HG02973 (cell line): ENCODE measurements around the gene OXT.
"Not testable (repeated sequence)": the region's sequence is repeated elsewhere in the genome, so short reads cannot be mapped to it uniquely, and the experiment has no call there.

Experiments
- ATAC-seq: cut with Tn5 transposase; IDR thresholded peaks from one replicate; pipeline ENCODE4 v1.9.1; 2021; ENCODE audit warnings: moderate library complexity; ENCODE audit not compliant: unreplicated experiment

The OXT gene

DNA sequence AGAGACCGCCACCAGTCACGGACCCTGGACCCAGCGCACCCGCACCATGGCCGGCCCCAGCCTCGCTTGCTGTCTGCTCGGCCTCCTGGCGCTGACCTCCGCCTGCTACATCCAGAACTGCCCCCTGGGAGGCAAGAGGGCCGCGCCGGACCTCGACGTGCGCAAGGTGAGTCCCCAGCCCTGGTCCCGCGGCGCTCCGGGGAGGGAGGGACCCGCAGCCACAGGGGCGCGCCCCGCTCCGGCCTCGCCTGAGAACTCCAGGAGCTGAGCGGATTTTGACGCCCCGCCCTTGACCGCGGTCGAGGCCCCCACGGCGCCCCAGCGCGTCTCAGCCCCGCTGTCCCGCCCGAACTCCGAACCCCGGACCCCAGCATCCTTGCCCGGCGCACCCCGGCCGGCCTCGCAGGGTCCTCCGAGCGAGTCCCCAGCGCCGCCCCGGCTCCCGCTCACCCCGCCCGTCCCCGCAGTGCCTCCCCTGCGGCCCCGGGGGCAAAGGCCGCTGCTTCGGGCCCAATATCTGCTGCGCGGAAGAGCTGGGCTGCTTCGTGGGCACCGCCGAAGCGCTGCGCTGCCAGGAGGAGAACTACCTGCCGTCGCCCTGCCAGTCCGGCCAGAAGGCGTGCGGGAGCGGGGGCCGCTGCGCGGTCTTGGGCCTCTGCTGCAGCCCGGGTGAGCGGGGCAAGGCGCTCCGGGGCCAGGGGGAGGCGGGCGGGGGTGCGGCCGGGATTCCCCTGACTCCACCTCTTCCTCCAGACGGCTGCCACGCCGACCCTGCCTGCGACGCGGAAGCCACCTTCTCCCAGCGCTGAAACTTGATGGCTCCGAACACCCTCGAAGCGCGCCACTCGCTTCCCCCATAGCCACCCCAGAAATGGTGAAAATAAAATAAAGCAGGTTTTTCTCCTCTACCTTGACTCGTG lies at the start of gene OXT:
Gene OXT (plus strand): TSS at position 11 of the 920 bp plus-strand sequence. CDS start 36 bp downstream, at position 47.
- ATAC-seq: no peak

GRCh38 chr20:3021777-3022176 lies 49.6 kb upstream of the OXT start:
- ATAC-seq: no peak

- not testable (repeated sequence) for ATAC-seq
Observed at GRCh38 chr20:3022559-3023490, 48.6 kb upstream of the OXT start.

DNA sequence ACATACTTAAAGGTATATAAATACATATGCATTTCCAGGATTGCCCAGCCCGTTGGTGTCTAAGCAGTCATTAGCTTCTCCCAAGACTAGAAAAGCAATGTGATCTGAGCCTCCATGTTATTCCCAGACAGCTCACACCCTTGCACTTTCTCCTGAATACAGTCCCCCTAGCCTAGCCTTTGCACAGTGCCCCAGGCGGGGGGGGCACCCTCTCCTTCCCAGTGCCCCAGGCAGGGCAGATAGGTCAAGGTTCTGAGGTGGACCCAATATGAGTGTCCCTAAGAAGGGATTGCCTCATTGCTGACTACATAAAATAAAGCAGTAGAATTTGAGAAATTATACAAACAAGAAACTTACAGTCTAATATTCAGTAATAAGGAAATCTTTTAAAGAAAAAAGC lies 43.4 kb upstream of the OXT start:
- no peak for ATAC-seq

GRCh38 chr20:3031524-3032147 lies 39.8 kb upstream of the OXT start:
- no peak for ATAC-seq

DNA sequence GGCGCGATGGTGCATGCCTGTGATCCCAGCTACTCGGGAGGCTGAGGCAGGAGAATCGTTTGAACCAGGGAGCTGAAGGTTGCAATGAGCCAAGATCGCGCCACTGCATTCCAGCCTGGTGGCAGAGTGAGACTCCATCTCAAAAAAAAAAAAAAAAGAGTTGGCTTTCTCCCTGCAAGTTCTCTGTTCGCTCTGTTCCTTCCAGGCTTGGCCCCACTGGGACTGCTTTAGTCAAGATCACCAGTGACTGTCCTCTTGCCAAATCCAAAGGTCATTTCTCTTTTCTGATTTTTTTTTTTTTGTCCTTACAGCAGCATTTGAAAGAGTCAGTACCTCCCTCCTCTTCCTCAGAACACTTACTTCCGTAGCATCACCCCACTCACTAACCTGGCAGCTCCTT lies 38.8 kb upstream of the OXT start:
- ATAC-seq: no peak

DNA sequence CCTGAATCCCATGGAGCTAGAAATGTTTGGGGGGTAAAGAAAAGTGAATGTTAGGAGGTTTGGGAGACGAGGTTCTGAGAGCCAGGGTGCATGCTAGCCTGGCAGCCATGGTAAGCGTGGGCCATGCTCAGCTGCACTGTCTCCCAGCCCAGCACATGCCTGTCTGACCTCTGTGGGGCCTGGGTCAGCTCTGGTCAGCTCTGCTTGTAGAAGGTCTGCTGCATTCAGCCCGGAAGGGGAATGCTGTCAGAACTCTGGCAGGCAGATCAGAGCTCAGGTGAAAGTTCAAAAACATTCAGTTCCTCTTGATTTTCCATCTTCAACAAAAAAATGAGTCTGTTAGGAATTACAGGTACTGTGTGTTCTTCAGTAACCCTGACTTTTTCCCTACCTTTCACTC lies 33.8 kb upstream of the OXT start:
- no peak for ATAC-seq

DNA sequence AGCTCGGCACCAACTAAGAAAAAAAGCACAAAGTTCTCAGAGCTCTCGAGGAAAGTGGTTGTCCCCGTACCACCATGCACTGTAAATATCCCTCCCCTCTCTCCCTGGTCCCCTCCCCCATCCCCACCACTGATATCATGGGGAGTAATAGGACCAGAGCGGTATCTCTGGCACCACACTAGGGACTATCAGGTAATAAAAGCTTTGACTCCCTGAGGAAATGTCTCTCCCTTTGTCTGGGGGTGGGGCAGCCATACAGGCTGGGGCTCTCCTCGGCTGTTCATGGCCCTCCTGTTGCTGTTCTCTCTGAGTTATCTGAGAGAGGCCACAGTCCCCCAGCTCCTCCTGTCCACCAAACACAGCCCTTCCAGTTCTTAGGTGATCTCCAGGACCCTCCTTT lies 33.0 kb upstream of the OXT start:
- ATAC-seq: no peak

- no peak for ATAC-seq
Observed at GRCh38 chr20:3039426-3039825, 32.0 kb upstream of the OXT start.

- ATAC-seq: no peak
Observed at GRCh38 chr20:3040086-3040485, 31.3 kb upstream of the OXT start.

DNA sequence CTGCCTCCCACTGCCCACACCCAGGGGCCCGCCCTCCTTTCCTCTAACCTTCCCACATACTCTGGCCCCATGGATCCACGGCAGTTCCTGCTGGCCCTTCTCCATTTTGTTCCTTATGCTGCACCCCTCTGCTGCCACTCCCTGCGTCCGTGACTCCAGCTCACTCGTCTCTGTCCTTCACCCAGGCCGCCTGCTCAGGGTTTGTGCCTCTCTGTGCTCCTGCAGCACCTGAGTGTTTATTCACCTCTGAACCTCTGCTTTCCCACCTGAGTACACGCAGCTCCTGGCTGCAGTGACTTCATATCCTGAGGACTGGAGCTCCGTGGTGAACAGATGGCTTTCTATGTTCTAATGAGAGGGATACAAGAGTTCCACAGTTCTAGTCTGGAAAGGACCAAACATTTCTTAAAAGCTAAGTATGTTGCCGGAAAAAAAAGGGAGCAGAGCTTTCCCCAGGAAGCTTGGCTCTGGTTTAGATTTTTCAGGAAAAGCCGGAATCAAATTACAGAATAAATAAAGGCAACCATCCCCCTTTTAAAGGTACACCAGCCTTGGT lies 29.5 kb upstream of the OXT start:
- no peak for ATAC-seq

GRCh38 chr20:3042625-3043024 lies 28.8 kb upstream of the OXT start:
- ATAC-seq: no peak

DNA sequence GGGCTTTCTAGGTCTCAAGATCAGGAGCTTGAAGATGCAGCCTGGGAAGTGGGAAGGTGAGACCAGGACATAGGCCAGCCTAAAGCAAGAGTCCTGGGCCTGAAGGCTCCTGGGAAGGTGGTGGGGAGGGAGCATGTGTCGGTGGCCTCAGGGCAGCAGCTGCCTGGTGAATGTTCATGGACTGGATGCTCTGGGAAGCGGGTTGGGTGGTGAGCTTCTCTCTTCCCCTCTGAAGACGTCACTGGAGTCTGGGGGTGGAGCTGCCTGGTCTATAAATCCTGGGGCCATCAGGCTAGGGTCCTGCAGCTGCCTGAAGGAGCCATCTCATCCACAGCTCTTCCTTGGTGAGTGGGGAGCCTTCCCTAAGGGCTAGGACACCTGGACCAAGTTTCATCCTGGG lies 28.1 kb upstream of the OXT start, which contains the start of gene GNRH2:
Gene GNRH2 (plus strand): TSS at position 301 of the 400 bp plus-strand sequence. CDS start 793 bp downstream, outside the sequence.
- no peak for ATAC-seq

- ATAC-seq: no peak
Observed at GRCh38 chr20:3044336-3044965, 27.0 kb upstream of the OXT start.

DNA sequence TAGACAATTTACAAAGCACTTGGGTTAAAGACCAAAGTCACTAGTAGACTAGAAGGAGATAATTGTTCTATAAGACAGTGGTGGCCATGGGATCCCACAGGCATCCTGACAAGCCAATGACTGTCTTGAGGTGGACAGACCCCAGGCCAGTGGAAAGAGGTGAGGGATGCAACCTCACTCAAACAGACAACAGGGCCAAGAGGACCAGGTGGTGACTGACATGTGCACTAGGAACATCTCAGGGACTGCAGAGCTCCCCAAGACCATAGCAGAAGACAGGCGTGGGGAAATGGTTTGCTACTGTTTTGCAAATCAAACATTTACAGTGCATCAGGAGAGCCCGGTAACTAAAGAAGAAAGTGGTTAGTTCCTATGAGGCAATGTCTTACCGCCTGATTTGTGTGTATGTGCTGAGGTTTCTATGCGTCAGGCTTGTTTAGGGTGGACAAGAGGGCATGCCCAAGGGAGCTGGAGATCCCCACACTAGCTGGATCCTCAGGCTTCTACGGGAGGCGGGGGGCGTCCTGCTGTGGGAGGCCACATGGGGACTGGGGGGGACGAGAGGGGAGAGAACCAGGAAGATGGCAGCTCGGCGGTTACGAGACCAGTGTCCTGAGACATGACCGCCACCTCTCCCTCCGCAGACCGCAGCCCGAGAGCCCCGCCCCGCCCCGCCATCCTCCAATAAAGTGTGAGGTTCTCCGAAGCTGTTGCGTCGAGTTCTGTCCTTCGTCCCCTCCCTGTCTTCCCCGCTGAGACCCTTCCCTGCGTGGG lies 26.2 kb upstream of the OXT start:
- ATAC-seq: peak; percentile 26

DNA sequence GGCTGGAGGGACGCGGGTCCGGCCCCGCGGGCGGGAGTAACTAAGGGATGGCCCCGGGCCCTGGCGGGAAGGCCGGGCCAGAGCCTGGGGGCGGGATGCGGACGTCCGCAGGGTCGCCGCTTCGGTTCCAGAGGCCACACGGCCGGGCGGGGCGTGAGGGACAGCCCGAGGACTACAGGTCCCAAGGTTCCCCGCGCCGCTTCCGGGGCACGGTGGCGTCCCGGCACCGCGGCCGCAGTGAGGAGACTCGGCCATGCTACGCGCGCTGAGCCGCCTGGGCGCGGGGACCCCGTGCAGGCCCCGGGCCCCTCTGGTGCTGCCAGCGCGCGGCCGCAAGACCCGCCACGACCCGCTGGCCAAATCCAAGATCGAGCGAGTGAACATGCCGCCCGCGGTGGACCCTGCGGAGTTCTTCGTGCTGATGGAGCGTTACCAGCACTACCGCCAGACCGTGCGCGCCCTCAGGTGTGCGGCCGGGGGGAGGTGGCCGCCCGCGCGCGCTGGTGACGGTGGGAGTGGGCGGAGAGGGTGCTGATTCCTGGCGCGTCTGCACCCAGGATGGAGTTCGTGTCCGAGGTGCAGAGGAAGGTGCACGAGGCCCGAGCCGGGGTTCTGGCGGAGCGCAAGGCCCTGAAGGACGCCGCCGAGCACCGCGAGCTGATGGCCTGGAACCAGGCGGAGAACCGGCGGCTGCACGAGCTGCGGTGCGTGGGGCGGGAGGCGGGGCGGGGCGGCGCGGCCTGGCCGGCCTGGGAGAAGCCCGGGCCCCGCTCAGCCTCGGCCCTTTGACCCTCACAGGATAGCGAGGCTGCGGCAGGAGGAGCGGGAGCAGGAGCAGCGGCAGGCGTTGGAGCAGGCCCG lies 25.4 kb upstream of the OXT start, which contains the start of gene MRPS26:
Gene MRPS26 (plus strand): TSS at position 237 of the 861 bp plus-strand sequence. CDS start 17 bp downstream, at position 254.
- peak; percentile 82 for ATAC-seq

- ATAC-seq: no peak
Observed at GRCh38 chr20:3046677-3047462, 24.6 kb upstream of the OXT start.
